GM21717 (cell line): ENCODE data around the gene ETNPPL.

Experiments used
- ATAC-seq: cut with Tn5 transposase; IDR thresholded peaks from one replicate; pipeline ENCODE4 v1.9.1; 2021; ENCODE audit warnings: mild to moderate bottlenecking, moderate library complexity; ENCODE audit not compliant: unreplicated experiment

Gene ETNPPL

GRCh38 chr4:108702960-108703359 is 59.9 kb downstream of the ETNPPL start:
- ATAC-seq: no peak

GRCh38 chr4:108700081-108700757 is 62.6 kb downstream of the ETNPPL start:
- ATAC-seq: no peak

GRCh38 chr4:108696160-108696559 is 66.7 kb downstream of the ETNPPL start:
- no peak for ATAC-seq

- ATAC-seq: no peak
Measured at GRCh38 chr4:108695062-108695461, 67.8 kb downstream of the ETNPPL start.

GRCh38 chr4:108694423-108694822 is 68.4 kb downstream of the ETNPPL start:
- ATAC-seq: no peak

GRCh38 chr4:108693819-108694218 is 69.0 kb downstream of the ETNPPL start:
- ATAC-seq: no peak

- no peak for ATAC-seq
Measured at GRCh38 chr4:108693211-108693610, 69.6 kb downstream of the ETNPPL start.
